Nucleus accumbens (tissue), 56 donors: ENCODE results near the gene ELMOD1.
A peak's percentile ranks its signal among the peaks of the same experiment; 100 is the strongest.
"Not testable (repeated sequence)": the region's sequence is repeated elsewhere in the genome, so short reads cannot be mapped to it uniquely, and the experiment has no call there.

ENCODE experiments used
- DNase-seq, 56 donors: peaks; one replicate each; lab custom pipeline; 2025; lab: John Stamatoyannopoulos, UW

The ELMOD1 gene

DNA sequence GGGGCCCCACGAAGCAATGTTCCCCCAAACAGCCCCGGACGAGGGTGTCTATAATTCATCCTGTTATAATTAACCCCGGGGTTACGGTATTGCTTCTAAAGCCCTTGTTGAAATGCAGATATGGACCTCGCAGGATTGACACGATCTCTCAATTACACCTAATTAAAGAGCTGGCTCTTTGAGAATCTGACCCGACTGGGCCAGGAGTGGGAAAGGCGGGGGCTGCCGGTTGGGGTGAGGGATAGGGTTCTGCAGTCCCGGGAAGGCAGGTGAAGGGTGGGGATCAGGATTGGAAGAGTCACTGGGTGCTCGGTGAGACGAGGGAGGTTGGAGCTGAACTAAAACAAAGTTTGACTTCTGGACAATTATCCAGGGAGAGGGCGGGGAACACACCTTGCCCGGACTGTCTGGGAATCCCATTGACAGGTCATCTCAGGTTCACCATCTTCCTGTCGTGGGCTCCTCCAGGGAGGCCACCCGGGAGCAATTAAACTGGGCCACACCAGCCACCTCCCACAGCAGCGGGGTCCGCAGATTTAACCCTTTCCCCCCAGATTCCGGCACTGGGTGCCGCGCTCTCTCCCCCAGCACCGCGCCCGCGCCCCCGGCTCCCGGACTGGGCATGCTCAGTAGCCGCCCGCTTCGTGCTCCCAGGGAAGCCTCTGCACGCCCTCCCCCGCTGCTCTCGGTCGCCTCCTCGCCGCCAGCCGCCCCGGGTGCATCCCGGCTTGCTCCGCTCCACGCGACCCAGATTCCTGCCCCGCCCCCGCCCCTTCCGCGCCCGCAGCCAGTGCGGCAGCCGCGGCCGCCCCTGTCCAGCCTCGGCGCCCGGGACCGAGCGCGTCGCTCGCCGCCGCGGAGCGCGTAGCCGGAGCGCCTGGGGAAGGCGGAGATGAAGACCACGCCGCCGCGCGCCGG, at the start of gene ELMOD1:
Gene ELMOD1 (plus strand): TSS at position 688 of the 918 bp plus-strand sequence. CDS start 27,043 bp downstream, outside the sequence.
- DNase-seq, result peak in 50 of 56 donors; percentile 17 to 86 (median 54)

- DNase-seq, result no peak
Observed at GRCh38 chr11:107545101-107545514, 45.8 kb upstream of the ELMOD1 start.

- DNase-seq, result peak in 1 of 56 donors; percentile 5
Observed at GRCh38 chr11:107547961-107548360, 43.0 kb upstream of the ELMOD1 start.

- peak in 4 of 56 donors; percentile 2 to 34 (median 2) for DNase-seq
Observed at GRCh38 chr11:107549253-107549953, 41.5 kb upstream of the ELMOD1 start.

DNA sequence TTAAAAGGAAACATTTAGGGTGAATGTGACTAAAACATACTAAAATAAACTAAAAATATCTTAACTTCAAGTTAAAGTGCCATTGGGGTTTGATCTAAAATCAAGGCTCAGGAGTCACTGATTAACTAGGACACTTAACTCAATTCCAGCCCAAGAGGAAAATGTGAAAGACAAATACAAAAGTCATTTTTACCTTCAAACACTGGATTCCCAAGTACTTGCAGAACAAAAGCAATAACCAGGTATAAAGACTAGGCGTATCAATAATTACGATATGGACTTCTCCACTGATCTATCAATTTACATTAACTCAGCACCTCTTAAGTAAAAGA, 41.0 kb upstream of the ELMOD1 start:
- DNase-seq, result no peak

- no peak for DNase-seq
Observed at GRCh38 chr11:107550304-107550703, 40.6 kb upstream of the ELMOD1 start.

- no peak for DNase-seq
Observed at GRCh38 chr11:107561688-107562087, 29.3 kb upstream of the ELMOD1 start.

- no peak for DNase-seq
Observed at GRCh38 chr11:107562647-107563208, 28.2 kb upstream of the ELMOD1 start.

- DNase-seq, result peak in 13 of 56 donors; percentile 1 to 59 (median 14)
Observed at GRCh38 chr11:107563702-107564101, 27.2 kb upstream of the ELMOD1 start.

- peak in 1 of 56 donors; percentile 47 for DNase-seq
Observed at GRCh38 chr11:107564877-107565218, 26.1 kb upstream of the ELMOD1 start.

GRCh38 chr11:107565219-107565937, 25.6 kb upstream of the ELMOD1 start, which contains the start of gene ALKBH8:
ALKBH8 (minus strand) TSS chr11:107565735; CDS start chr11:107560893, 4,842 bp downstream.
- peak in 54 of 56 donors; percentile 35 to 90 (median 73) for DNase-seq

DNA sequence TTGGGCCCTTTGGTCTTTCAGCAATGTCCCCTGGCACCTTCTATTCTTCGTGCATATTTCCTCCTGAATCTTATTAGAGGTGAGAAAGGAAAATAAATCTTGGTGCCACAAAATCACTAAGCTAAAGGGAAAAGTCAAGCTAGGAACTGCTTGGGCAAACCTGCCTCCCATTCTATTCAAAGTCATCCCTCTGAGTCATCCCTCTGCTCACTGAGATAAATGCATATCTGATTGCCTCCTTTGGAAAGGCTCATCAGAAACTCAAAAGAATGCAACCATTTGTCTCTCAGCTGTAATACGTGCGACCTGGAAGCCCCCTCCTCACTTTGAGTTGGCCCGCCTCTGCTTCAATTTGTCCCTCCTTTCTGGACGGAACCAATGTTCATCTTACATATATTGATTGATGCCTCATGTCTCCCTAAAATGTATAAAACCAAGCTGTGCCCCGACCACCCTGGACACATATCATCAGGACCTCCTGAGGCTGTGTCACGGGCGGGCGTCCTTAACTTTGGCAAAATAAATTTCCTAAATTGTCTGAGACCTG, 24.9 kb upstream of the ELMOD1 start:
- DNase-seq, result peak in 1 of 56 donors; percentile 8

GRCh38 chr11:107566569-107566968, 24.4 kb upstream of the ELMOD1 start:
- no peak for DNase-seq

DNA sequence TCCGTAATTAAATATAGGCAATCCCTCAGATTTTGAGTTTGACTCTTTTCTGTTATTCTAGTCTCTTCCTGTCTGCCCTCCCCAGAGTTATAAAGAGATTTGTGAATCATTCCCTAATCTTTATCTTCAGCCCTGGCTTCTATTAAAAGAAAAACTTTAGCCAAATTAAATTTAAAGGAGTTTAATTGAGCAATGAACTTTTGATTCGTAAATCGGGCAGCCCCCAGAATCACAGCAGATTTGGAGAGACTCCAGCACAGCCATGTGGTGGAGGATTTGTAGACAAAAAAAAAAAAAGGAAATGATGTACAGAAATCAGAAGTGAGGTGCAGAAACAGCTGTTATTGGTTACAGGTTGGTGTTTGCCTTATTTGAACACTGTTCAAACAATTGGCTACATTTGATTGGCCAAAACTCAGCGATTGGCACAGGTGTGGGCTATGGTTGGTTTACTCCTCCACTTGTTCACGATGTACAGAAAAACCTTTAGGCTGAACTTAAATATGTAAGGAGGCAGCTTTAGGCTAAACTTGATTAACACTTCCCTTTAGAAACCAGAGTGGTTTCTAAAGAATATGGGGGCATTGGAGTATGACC, 23.1 kb upstream of the ELMOD1 start:
- DNase-seq, result peak in 1 of 56 donors; percentile 5

- no peak for DNase-seq
Observed at GRCh38 chr11:107570015-107570414, 20.9 kb upstream of the ELMOD1 start.

- DNase-seq, result no peak
Observed at GRCh38 chr11:107573438-107573837, 17.5 kb upstream of the ELMOD1 start.

DNA sequence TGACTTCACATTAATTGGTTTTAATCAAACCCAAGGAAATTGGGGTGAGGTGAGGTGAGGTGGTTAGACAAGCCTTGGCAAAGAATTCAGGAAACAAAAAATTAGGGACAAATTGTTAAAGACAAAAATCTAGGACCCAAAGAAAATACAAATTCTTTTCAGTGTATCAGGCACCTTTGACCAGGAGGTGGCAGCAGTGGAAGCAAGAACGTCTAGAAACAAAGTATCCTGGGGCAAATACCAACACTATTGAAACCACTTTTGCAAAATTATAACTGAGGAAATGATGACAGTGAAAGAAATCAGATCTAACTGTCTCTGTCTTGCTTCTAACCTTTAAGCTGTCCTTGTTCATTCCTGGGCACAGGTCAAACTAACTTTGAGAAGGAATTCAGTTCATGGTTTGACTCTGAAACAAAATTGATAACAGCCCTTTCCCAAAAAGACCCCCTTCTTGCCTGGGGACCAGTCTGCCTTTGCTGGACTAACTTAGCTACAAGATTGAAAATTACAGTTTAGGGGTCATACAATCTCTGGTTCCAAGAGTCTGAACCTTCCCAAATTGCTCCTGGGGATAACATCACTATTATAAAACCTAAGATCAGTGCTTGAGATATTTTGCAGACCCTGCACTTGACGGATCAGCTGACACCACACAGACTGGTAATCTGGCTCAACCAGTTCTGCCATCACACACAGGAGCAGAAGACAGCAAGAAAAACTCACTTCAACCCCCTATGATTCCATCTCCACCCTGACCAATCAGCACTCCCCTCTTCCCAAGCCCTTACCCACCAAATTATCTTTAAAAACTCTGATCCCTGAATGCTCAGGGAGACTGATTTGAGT, 14.2 kb upstream of the ELMOD1 start:
- peak in 18 of 56 donors; percentile 7 to 82 (median 36) for DNase-seq

GRCh38 chr11:107577346-107577711, 13.6 kb upstream of the ELMOD1 start:
- no peak for DNase-seq

DNA sequence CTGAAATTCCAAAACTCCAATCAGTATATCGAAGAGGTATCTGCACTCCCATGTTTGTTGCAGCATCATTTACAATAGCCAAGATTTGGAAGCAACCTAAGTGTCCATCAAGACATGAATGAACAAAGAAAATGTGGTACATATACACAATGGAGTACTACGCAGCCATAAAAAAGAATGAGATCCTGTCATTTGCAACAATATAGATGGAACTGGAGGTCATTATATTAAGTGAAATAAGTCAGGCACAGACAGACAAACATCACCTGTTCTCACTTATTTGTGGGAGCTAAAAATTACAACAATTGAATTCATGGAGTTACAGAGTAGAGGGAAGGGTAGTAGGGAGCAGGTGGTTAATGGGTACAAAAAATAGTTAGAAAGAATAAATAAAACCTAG, 11.8 kb upstream of the ELMOD1 start:
- not testable (repeated sequence) for DNase-seq
